MG63 (cell line): ENCODE results near the gene MCTP1. TPM values are rescaled to one million over a fixed set of nuclear protein-coding genes. Genes with fewer than 3 reads are reported as not detected.

Experiments used
- DNase-seq: peaks from one replicate; pipeline ENCODE4 v3.0.0-alpha.2; 2020
- H3K27me3 ChIP-seq: fragments of 250-450 bp; sonication (Bioruptor Pico); 2 replicates; pipeline ENCODE4 v1.5.1; 2020; ENCODE audit warnings: mild to moderate bottlenecking, moderate library complexity
- H3K36me3 ChIP-seq: fragments of 250-450 bp; sonication (Bioruptor Pico); 2 replicates; pipeline ENCODE4 v1.5.1; 2020; ENCODE audit warnings: mild to moderate bottlenecking, moderate library complexity
- H3K4me3 ChIP-seq: fragments of 250-450 bp; sonication (Bioruptor Pico); 2 replicates; pipeline ENCODE4 v1.5.1; 2020; ENCODE audit warnings: mild to moderate bottlenecking, moderate library complexity
- H3K9me3 ChIP-seq: fragments of 250-450 bp; sonication (Bioruptor Pico); 2 replicates; pipeline ENCODE4 v1.5.1; 2020; ENCODE audit warnings: mild to moderate bottlenecking, moderate library complexity
- total RNA-seq: library from RNA; depleted of rRNA; stranded (reverse); fragments of >200 nt; shearing (Covaris generic); gene quantifications from 2 replicates; pipeline ENCODE4 v1.2.3, GENCODE V29; 2014; ENCODE audit warnings: low replicate concordance; rRNA removed

Gene MCTP1
- total RNA-seq, result 1.2 and 3.1 TPM in 2 replicates

DNA sequence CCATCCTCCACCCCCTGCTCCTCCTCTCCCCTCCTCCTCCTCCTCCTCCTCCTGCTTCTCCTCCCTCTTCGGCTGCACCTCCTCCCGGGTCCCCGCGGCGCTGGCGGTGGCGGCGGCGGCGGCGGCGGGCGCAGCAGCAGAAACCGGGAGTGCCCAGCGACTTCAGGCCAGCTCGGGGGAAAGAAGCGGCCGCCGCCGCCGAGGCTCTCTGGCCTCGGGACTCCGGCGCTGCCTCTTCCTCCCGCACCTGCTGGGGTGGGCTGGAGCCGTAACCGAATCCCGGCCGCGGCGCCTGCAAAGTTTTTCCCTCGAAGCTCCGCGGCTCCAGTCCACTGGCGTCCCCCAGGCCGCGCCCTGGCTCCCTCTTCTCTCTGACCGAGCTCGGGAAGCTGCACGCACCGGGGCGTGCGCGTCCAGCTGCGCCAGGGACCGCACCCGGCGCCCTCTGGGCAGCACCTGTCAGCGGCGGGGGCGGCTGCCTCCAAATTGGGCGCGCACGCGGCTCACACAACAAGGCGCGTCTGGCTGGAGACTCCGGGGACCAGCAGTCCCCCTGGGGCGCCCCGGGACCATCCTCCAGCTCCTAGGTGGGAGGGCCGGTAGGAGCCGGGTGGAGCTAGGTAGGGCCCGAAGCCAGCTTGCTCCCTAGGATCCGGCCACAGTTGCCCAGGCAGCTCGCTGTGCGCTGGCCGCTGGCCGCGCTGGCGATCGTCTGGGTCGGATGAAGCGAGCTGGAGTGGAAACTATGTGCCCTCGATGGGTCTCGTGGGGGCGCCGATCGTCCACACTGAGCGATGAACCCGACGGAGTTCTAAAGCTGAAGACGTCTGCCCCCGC, at the start of gene MCTP1:
Gene MCTP1 (minus strand): TSS at position 523 of the 837 bp plus-strand sequence.
- DNase-seq, result peak; percentile 28
- Histone ChIP-seq H3K36me3 (no peaks in the 10 kb centered on the region), H3K4me3 (peak within 1 kb of the TSS; percentile 39)

DNA sequence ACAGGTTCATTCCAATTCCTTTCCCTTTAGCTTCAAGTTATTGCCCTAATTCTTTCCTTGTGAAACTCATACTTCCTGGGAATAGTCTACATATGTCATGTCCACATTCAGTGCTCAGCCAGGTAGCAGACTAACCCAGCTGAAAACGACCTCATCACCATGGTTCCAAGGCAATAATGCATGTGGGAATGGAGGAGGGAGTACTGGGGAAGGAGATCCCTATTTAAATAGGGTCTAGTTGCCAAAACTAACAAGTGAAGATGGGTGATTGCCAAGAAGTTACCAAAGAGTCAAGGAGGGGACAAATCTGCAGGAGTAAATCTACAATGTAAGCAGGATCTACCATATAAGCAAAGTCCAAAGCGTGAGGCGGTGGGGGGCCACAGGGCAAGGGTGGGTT, 47.3 kb upstream of the MCTP1 start:
- no peak overlapping the region for H3K4me3 ChIP-seq
- DNase-seq, result no peak
- no peaks in the 10 kb centered on the region for H3K36me3 ChIP-seq
- H3K9me3 ChIP-seq, result no peaks in the 10 kb centered on the region
- peaks cover 13% of the 10 kb centered on the region; the same call in 1 of the 2 replicates for H3K27me3 ChIP-seq

More for the DNA sequence above, at the start of gene MCTP1:
- Histone ChIP-seq H3K27me3 (peaks cover 88% of the 10 kb centered on the region), H3K9me3 (no peaks in the 10 kb centered on the region)

DNA sequence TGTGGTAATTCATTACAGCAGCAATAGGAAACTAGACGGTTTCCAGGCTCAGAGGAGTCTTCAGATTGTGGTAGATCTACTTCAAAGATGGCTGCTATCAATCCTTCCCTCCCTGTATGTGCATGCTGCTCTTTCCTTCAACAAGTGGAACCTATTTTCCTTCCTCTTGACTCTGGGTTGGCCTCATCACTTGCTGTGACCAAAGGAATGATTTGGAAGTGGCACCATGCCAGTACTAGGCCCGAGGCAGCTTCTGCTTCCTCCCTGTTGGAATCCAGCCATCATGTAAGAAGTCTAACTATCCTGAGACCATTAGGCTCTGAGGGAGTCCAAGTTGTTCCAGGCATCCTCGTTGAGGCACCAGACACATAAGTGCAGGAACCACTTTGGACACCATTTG, 46.5 kb upstream of the MCTP1 start:
- Histone ChIP-seq H3K36me3 (no peaks in the 10 kb centered on the region), H3K9me3 (no peaks in the 10 kb centered on the region), H3K4me3 (no peak overlapping the region), H3K27me3 (peaks cover 8% of the 10 kb centered on the region; the same call in 1 of the 2 replicates)
- no peak for DNase-seq

DNA sequence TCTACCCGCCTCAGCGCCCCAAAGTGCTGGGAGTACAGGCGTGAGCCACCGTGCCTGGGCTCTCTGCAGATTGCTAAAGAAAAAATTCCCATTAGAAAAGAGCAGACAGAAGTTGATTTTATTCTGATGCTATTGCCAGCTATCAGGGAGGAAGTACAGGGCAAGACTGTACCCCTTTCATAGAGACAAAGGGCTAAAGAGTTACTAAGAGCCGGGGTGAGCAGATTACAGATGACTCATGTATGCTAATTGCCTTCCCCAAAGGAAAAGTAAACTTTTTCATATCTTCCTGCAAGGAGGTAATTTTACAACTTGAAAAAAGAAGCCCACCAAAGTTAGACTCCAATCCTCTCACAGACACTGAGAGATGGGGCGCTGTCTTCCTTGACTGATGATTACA, 42.3 kb upstream of the MCTP1 start:
- Histone ChIP-seq H3K27me3 (no peaks in the 10 kb centered on the region), H3K9me3 (no peaks in the 10 kb centered on the region), H3K36me3 (no peaks in the 10 kb centered on the region), H3K4me3 (no peak overlapping the region)
- DNase-seq, result no peak

DNA sequence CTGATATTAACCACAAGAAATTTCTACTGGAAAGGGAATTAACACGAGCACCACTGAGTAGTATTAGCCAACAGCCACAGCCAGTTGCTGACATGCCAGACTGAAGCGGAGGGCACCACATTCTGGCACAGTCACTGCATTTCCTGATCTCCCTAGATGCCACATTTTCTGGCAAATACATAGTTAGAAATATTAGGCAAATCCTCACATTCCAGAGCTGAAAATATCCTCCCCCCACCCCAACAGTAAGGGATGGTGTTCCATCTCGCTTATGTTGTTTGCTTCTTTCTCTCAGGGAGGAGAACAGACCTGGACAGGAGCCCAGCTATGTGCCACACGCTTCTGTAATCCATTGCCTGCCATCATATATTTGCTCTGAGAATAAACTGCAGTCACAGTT, 32.8 kb upstream of the MCTP1 start:
- H3K36me3 ChIP-seq, result no peaks in the 10 kb centered on the region
- H3K27me3 ChIP-seq, result peaks cover 24% of the 10 kb centered on the region; the same call in 1 of the 2 replicates
- H3K9me3 ChIP-seq, result no peaks in the 10 kb centered on the region
- peak; percentile 15 for DNase-seq
- no peak overlapping the region for H3K4me3 ChIP-seq

DNA sequence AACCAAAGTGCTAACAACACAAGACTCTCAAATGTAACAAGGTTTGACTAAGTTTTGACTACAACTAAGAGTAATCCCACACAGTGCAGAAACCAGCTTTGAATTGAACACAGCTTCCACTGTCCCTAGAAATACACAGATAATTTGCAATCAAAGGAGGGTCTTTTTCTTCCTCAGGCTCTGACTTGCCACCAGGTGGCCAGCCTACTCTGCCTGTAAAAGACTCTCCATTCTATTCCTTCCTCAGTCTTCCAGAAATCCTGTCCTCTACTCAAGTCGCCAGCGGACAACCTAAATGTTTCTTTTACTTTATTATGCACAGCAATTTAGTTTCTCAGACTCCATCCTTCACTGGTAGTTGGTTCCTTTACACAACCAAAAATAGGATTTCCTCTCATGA, 32.2 kb upstream of the MCTP1 start:
- Histone ChIP-seq H3K36me3 (no peaks in the 10 kb centered on the region), H3K4me3 (no peak overlapping the region), H3K27me3 (peaks cover 24% of the 10 kb centered on the region; the same call in 1 of the 2 replicates), H3K9me3 (no peaks in the 10 kb centered on the region)
- no peak for DNase-seq

DNA sequence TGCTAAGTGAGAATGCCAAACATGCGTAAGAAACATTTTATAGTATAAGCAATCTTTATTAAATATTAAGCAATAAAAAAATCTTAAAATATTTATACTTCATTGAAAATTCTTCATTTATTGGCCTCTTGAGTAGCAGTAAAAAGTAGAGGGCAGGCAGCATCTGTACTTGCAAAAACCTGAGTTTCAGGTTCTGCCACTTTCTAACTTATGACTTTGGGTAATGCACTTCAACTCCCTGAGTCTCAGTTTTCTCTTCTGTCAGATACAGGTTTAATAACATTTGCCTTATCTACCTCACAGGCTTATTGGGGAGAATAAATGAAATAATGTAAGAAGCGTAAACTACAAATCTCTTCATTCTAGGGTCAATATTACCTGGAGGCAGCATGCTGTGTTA, 19.8 kb upstream of the MCTP1 start:
- Histone ChIP-seq H3K27me3 (peaks cover 22% of the 10 kb centered on the region), H3K36me3 (no peaks in the 10 kb centered on the region), H3K9me3 (no peaks in the 10 kb centered on the region), H3K4me3 (no peak overlapping the region)
- no peak for DNase-seq

DNA sequence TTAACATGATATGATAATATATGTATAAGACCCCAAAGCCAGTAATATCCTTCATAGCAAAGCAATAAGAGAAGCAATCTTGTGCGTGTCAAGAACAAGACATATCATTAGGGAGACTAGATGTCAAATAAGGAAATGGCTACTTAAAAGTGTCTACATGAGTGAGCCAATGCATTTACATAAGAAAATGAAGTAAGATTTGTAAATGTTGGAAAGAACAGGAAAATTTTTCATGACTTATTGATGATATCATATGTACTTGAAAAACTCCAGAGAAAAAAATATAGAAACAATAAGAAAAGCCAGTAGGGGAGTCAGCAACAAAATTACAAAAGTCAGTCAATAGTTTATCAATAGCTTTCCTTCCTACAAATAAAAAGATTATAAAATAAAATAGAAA, 13.8 kb upstream of the MCTP1 start:
- Histone ChIP-seq H3K9me3 (no peaks in the 10 kb centered on the region), H3K4me3 (no peak overlapping the region), H3K27me3 (peaks cover 45% of the 10 kb centered on the region), H3K36me3 (no peaks in the 10 kb centered on the region)
- DNase-seq, result no peak

DNA sequence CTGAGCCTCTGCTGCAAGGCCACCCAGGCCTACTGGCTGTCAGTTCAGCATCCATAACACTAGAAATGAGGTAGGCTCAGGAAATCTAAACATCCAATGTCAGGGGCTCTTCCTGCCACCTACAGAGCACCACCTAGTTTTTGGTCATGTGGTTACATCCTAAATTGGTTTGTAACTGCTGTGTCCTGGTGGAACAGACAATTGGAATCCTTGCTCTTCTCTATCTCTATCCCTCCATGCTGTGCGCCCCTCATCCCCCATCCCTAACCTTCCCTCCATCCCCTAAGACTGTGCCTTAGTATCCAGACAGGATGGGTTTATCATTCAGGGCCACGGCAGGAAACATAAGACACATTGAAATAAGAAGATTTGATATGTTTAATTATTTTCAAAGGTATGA, 11.4 kb upstream of the MCTP1 start:
- no peak for DNase-seq
- H3K9me3 ChIP-seq, result no peaks in the 10 kb centered on the region
- no peak overlapping the region for H3K4me3 ChIP-seq
- no peaks in the 10 kb centered on the region for H3K36me3 ChIP-seq
- H3K27me3 ChIP-seq, result peaks cover 57% of the 10 kb centered on the region

DNA sequence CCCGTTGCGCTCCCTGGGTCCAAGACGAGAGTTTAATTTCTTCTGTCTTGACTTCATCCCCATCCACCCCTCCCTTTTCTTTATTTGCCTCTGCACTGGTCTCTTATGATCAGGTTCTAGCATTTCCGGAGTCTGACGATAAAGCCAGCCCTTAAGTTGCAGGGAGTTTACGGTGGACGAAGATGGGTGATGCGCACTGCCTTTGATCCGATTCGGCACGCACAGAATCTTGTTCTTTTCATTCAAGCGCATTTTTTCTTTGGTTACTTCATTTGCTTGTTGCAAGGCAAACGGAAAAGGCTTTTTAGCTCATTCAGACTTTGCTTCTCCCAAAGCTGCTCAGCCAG, 488 bp upstream of the MCTP1 start:
- Histone ChIP-seq H3K36me3 (no peaks in the 10 kb centered on the region), H3K27me3 (peaks cover 87% of the 10 kb centered on the region), H3K9me3 (no peaks in the 10 kb centered on the region), H3K4me3 (no peak overlapping the region; the same call in 1 of the 2 replicates)
- DNase-seq, result no peak

DNA sequence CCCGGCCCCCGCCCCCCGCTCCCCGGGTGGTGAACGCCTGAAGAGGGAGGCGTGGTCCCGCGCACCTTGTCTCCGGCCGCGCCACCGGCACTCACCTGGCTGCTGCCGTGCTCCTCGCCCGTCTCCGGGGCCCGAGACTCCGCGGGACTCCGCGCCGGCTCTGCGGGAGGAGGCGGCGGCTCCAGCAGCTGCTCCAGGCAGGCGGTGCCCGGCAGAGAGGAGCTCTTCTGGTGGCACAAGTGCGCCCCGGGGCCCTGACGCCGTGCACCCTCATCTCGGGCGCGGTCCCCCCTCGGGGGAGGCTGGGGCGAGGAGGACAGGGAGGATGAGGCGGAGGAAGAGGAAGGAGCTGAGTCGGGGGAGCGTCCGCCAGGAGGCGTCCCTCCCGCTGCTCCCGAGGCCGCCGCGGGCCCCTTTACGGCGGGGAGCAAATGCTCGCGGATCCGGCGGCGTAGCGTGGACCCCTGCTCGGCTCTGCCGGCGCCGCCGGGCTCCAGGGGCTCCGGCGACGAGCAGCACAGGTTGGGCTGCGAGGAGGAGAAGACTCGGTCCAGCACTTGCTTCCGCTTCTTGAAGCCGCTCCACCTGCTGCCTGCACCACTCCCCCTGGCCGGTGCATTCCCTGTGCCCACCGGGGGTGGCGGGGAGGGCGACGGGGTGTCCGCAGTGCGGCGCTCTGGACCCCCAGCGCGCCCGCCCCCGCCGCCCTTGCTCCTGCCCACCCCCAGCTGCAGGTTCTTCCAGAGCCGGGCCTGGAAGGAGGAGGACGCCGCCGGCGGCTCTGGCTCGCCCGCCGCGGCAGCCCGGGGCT, 928 bp downstream of the MCTP1 start:
- no peaks in the 10 kb centered on the region for H3K9me3 ChIP-seq
- DNase-seq, result peak; percentile 29
- peaks cover 95% of the 10 kb centered on the region for H3K27me3 ChIP-seq
- H3K4me3 ChIP-seq, result peak overlapping the region; percentile 39
- no peaks in the 10 kb centered on the region for H3K36me3 ChIP-seq

DNA sequence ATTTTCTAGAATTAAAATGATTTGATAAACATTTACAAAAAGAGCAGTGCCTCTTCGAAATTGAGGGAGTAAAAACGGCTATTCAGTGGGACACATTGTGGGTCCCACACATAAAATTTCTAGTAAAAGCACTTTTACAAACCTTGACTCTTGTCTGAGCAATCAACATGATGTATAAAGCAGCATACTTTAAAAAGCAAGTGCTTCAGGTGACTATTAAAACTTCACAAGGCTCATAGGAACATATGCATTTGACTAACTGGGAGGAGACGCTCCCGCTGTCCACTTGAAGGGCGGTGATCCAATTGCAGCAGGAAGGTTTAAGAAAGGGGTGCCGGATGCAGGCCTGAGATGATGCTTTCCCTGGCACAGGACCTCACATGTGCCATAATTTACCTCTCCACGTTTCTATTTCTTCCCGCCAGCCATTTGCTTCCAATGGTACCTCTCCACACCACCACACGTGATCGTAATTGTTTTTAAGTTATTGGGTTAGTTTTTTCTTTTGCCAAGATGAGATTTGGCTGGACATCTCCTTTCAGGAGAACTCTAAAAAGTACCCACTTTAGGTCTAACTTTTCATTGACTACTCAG, 1.8 kb downstream of the MCTP1 start:
- H3K9me3 ChIP-seq, result no peaks in the 10 kb centered on the region
- peaks cover 95% of the 10 kb centered on the region for H3K27me3 ChIP-seq
- H3K4me3 ChIP-seq, result no peak overlapping the region
- no peak for DNase-seq
- H3K36me3 ChIP-seq, result no peaks in the 10 kb centered on the region

DNA sequence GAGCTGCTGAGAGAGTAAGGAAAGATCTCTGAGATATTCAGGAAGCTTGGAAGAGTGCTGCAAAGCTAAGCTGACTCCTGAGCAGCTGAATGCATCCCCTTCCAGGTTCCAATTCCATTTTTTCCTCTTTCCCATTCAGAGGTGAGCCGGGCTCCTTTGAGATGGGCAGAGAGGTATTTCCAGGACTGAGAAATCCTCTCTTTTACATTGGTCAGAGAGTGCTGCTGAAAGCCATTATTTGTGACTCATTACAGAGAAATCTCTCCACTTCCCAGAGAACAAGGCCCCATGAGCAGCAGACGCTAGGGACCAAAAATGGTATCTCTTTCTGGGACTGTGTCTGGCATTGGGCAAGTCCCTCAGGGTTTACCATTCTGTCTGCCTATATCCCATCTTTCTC, 3.7 kb downstream of the MCTP1 start:
- no peak for DNase-seq
- Histone ChIP-seq H3K36me3 (no peaks in the 10 kb centered on the region), H3K27me3 (peaks cover 80% of the 10 kb centered on the region), H3K4me3 (no peak overlapping the region), H3K9me3 (no peaks in the 10 kb centered on the region)

DNA sequence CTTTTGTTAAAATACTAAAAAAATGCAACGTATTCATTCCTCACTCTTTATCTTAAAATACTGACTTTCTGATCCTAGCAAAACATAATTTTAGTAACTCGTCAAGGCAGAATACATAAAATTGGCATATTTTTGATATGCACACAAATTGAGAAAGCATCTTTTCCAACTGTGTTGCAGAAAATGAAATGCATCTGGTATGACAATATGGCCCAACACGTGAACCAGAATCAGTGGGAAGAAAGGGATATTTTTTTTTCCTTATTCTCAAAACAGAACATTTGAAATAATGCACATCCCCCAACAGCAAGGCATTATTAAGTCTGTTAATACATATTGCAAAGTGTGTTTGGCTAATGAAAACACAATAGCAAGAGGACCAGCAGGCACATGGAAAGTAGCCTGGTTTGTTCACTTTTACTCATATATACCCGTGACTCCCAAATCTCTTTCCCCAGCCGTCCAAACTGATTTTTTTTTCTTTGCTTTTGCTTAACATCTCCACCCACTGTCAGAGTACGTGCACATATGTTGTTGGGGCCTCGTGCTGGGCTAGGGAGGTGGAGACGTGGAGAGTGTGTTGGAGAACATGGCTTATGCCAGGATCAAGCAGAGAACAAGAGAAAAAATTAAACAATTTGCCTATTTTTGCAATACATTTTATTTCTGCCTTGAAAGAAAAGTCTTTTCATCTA, 4.3 kb downstream of the MCTP1 start:
- DNase-seq, result no peak
- H3K36me3 ChIP-seq, result no peaks in the 10 kb centered on the region
- H3K9me3 ChIP-seq, result no peaks in the 10 kb centered on the region
- H3K27me3 ChIP-seq, result peaks cover 78% of the 10 kb centered on the region
- H3K4me3 ChIP-seq, result no peak overlapping the region

DNA sequence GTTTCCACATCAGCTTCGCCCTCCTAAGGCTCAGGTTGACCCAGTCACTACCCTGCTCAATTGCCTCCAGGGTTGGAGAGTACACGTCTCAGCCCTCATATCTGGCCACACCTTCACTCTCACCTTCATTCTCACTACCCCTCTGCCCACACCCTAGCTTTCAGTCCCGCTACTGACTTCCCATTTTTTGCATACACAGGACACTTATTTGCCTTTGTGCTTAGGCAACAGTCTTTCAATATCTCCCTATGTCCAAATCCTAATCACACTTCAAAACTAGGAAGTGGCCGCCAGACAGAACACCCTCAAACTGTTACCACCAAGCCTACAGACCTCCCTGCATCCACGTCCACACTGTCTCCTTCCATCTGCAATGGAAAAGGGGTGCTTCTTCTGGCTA, 10.9 kb downstream of the MCTP1 start:
- Histone ChIP-seq H3K36me3 (no peaks in the 10 kb centered on the region), H3K27me3 (peaks cover 42% of the 10 kb centered on the region), H3K9me3 (no peaks in the 10 kb centered on the region), H3K4me3 (no peak overlapping the region)
- DNase-seq, result no peak

DNA sequence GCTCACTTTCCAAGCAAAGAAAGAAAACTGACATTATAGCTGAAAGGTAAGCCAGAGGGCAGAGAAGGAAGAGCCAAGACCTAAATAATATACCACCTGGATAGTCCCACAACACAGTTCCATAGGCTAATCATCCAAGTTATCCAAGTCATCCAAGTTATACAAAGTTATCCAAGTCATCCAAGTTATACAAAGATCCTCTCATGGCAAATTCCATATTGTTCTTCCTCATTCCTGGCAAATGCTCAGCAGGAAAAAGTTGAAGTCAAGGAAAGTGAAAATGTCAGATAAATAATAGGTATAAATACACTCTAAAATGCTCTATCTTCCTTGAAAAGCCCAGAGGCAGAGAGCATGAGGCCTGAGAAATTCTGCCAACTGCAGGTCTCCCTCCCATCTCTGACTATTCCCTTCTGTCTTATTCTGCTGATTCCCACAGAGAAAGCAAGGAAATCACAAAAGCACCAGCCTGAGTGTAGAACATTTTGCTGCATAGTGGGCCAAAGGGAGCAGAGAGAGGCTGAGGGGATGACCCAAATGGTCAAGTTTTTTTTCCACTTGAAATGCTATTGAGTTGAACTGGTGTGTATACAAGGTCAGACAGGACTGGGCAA, 12.5 kb downstream of the MCTP1 start:
- H3K36me3 ChIP-seq, result no peaks in the 10 kb centered on the region
- H3K9me3 ChIP-seq, result no peaks in the 10 kb centered on the region
- no peak overlapping the region for H3K4me3 ChIP-seq
- DNase-seq, result no peak
- H3K27me3 ChIP-seq, result peaks cover 40% of the 10 kb centered on the region
